ENCODE data around the gene CACNB3.

GRCh38 chr12:48771588-48772112 is 46.6 kb upstream of the CACNB3 start:
- no peak for TF ChIP-seq EP300 (IDR thresholded peaks at IDR 0.05)
- TF ChIP-seq POLR2AphosphoS5 (IDR thresholded peaks at IDR 0.05), result no peak
- TF ChIP-seq POLR2A (IDR thresholded peaks at IDR 0.05), result no peak
- no peak for TF ChIP-seq CTCF (IDR thresholded peaks at IDR 0.05)

All from stomach (tissue), 4 donors.